ENCODE results near the gene PIF1. TPM values are rescaled to one million over a fixed set of nuclear protein-coding genes. Genes with fewer than 3 reads are reported as not detected.

PIF1 gene
- polyA plus RNA-seq, 1 donor from 2014 or later: 0.78 TPM

DNA sequence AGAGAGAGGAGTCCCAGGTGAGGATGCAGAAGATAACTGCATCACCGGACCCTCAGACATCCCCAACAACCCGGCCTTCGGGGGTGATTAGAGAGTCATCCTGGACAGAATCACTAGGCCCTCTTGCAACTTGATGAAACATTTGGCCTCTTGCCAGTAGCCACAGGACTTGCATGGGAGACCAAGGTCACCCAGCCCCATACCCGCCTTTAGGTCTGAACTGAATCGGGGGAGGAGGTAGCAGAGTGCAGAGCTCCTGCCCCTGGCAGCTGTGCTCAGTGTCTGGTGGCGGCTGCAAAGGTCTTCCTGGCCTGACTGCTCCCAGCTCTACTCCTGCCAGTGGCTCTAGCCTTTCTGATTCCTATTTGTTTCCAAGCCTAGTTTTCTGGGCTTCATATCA is 12.4 kb downstream of the PIF1 start:
- no peaks in the 10 kb centered on the region for H3K36me3 ChIP-seq (ENCODE audit: insufficient read depth, low read length)
- no peaks in the 10 kb centered on the region for H3F3A ChIP-seq (ENCODE audit: insufficient read depth, low read length, poor library complexity, severe bottlenecking)
- H3K27me3 ChIP-seq (ENCODE audit: insufficient read depth, low read depth, low read length): no peaks in the 10 kb centered on the region
- TF ChIP-seq MXI1 (conservative IDR thresholded peaks at IDR 0.05; ENCODE audit: poor library complexity, severe bottlenecking): no peak
- TF ChIP-seq POLR2AphosphoS5 (IDR thresholded peaks at IDR 0.05): no peak
- TF ChIP-seq, protein P1, sequence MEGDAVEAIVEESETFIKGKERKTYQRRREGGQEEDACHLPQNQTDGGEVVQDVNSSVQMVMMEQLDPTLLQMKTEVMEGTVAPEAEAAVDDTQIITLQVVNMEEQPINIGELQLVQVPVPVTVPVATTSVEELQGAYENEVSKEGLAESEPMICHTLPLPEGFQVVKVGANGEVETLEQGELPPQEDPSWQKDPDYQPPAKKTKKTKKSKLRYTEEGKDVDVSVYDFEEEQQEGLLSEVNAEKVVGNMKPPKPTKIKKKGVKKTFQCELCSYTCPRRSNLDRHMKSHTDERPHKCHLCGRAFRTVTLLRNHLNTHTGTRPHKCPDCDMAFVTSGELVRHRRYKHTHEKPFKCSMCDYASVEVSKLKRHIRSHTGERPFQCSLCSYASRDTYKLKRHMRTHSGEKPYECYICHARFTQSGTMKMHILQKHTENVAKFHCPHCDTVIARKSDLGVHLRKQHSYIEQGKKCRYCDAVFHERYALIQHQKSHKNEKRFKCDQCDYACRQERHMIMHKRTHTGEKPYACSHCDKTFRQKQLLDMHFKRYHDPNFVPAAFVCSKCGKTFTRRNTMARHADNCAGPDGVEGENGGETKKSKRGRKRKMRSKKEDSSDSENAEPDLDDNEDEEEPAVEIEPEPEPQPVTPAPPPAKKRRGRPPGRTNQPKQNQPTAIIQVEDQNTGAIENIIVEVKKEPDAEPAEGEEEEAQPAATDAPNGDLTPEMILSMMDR (IDR thresholded peaks at IDR 0.05; ENCODE audit: poor library complexity, severe bottlenecking): no peak
- TF ChIP-seq REST (IDR thresholded peaks at IDR 0.05; ENCODE audit: borderline replicate concordance): no peak
- no peak for TF ChIP-seq EP300 (conservative IDR thresholded peaks at IDR 0.05; ENCODE audit: poor library complexity, severe bottlenecking)
- no peak for TF ChIP-seq TAF1 (IDR thresholded peaks at IDR 0.05; ENCODE audit: low read depth)
- TF ChIP-seq EZH2 (IDR thresholded peaks at IDR 0.05; ENCODE audit: borderline replicate concordance, insufficient read depth, low read length, poor library complexity, severe bottlenecking): no peak
- TF ChIP-seq RAD21 (conservative IDR thresholded peaks at IDR 0.05): no peak
- TF ChIP-seq SMC3 (conservative IDR thresholded peaks at IDR 0.05; ENCODE audit: poor library complexity): no peak
- H3K9me2 ChIP-seq (ENCODE audit: insufficient read depth, low read length): no peaks in the 10 kb centered on the region
- no peak overlapping the region for H3K27ac ChIP-seq (ENCODE audit: low read length)
- H3K4me3 ChIP-seq (ENCODE audit: low read length): no peak overlapping the region
- no peaks in the 10 kb centered on the region for H3K79me2 ChIP-seq (replicated peaks; ENCODE audit: insufficient read depth, low read length)
- H2AFZ ChIP-seq (ENCODE audit: low read depth, low read length): no peak overlapping the region
- no peak overlapping the region for H3K9ac ChIP-seq (ENCODE audit: low read length)
- H3K9me3 ChIP-seq (ENCODE audit: low read length): no peaks in the 10 kb centered on the region
- no peaks in the 10 kb centered on the region for H4K20me1 ChIP-seq (ENCODE audit: insufficient read depth)
- no peak overlapping the region for H3K4me2 ChIP-seq (ENCODE audit: low read length)

DNA sequence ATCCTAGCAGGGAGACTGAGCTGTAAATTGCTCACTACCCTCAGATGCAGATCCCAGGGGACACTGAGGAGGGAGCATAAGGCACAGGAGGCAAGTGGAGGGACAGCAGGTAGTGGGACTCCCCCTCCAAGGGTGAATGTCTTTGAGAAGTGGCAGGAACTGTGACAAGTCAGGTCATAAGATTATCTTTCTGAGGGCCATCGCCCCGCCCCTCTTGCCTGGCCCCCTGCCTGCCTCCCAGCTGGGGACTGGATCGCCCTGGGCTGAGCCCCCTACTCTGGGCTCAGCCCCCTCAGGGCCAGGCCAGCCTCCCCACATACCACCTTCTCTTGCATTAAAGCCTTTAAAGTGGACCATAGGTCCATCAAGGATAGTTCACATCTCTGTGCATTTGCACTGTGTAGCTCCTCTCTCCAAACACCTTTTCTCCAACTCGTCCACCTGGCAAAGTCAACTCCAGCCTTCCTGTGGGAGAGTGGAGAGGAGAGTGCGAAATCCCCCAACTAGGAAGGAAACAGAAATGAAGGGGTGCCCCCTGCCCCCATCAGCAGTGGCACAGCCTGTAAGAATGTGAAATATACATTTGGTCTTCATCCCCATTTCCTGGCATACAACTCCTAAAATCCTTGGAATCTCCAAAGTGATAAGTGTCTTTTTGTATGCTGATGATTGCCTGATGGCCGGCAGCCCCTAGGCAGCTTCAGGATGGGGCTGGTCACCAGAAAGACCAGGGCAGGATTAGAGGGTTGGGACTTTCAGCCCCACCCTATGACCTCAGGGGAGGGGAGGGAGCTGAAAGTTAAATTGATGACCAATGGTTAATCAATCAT is 14.7 kb downstream of the PIF1 start:
- H3F3A ChIP-seq (ENCODE audit: insufficient read depth, low read length, poor library complexity, severe bottlenecking): no peaks in the 10 kb centered on the region
- no peaks in the 10 kb centered on the region for H3K79me2 ChIP-seq (replicated peaks; ENCODE audit: insufficient read depth, low read length)
- H3K9me2 ChIP-seq (ENCODE audit: insufficient read depth, low read length): no peaks in the 10 kb centered on the region
- H2AFZ ChIP-seq (ENCODE audit: low read depth, low read length): no peak overlapping the region
- H3K4me2 ChIP-seq (ENCODE audit: low read length): no peak overlapping the region
- TF ChIP-seq, protein P1 (IDR thresholded peaks at IDR 0.05; ENCODE audit: poor library complexity, severe bottlenecking): no peak
- TF ChIP-seq TAF1 (IDR thresholded peaks at IDR 0.05; ENCODE audit: low read depth): no peak
- TF ChIP-seq EP300 (conservative IDR thresholded peaks at IDR 0.05; ENCODE audit: poor library complexity, severe bottlenecking): no peak
- TF ChIP-seq RAD21 (conservative IDR thresholded peaks at IDR 0.05): no peak
- TF ChIP-seq SMC3 (conservative IDR thresholded peaks at IDR 0.05; ENCODE audit: poor library complexity): no peak
- no peak for TF ChIP-seq REST (IDR thresholded peaks at IDR 0.05; ENCODE audit: borderline replicate concordance)
- TF ChIP-seq POLR2AphosphoS5 (IDR thresholded peaks at IDR 0.05): no peak
- no peak for TF ChIP-seq EZH2 (IDR thresholded peaks at IDR 0.05; ENCODE audit: borderline replicate concordance, insufficient read depth, low read length, poor library complexity, severe bottlenecking)
- no peak for TF ChIP-seq MXI1 (conservative IDR thresholded peaks at IDR 0.05; ENCODE audit: poor library complexity, severe bottlenecking)
- no peak overlapping the region for H3K9ac ChIP-seq (ENCODE audit: low read length)
- no peak overlapping the region for H3K4me3 ChIP-seq (ENCODE audit: low read length)
- H3K36me3 ChIP-seq (ENCODE audit: insufficient read depth, low read length): no peaks in the 10 kb centered on the region
- H4K20me1 ChIP-seq (ENCODE audit: insufficient read depth): no peaks in the 10 kb centered on the region
- no peaks in the 10 kb centered on the region for H3K9me3 ChIP-seq (ENCODE audit: low read length)
- H3K27me3 ChIP-seq (ENCODE audit: insufficient read depth, low read depth, low read length): no peaks in the 10 kb centered on the region
- H3K27ac ChIP-seq (ENCODE audit: low read length): no peak overlapping the region

All from neural cell (in vitro differentiated cells).